Measurements from ENCODE around the gene FAM50B. TPM values are rescaled to one million over a fixed set of nuclear protein-coding genes. Genes with fewer than 3 reads are reported as not detected.

Gene FAM50B
- total and polyA plus RNA-seq, 2 of the 4 experiments (the other 2 are of a cell fraction) = 4.1 to 7.4 TPM

DNA sequence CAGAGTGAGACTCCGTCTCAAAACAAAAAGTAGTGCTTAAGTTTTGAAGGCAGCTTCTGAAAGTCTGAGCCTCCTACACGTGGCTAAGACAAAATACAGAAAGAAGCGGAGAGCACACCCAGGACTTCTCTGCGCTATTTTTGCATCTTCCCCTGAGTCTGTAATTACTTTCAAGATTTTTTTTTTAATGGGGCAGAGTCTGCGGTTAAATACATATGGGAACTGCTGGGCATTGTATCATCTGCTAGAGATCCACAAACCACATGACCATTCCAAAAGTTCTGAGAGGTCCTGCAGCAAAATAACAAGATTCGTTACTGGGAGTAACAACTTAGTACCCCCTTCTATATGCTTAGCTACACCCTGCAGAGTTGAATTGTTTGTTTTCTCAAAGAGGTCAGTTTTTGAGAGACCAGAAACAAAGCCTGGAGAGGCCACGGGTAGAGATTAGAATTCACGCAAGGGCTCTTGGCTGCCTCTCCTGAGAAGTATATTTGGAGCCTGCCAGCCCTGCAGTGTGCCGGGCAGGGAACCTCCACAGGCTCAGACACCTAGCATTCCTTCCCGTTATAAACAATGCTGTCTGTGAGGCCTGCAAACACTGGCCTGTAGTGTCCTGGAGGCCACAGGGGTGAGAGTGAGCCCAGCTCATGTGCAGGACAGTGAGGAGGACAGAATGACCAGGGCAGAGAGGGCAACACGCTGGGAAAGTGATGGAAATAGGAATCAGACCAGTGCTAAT, 48.2 kb upstream of the FAM50B start:
- Histone ChIP-seq H3K14ac (replicated peaks; ENCODE audit: low read depth, low read length) (peak overlapping the region; percentile 73), H3K4ac (ENCODE audit: low read depth, low read length) (peak overlapping the region; percentile 87), H3K79me1 (ENCODE audit: low read depth in 1 of 2, low read length in 2 of 2) (peaks cover 0 to 6% of the 10 kb centered on the region in 2 experiments; a peak in 1 of 4 replicates), H2BK120ac (ENCODE audit: low read depth, low read length) (peak overlapping the region; percentile 89), H2AFZ (replicated peaks; ENCODE audit: low read length, poor library complexity) (peak overlapping the region; percentile 83), H3K4me2 (ENCODE audit: low read depth, low read length) (no peak overlapping the region), H2BK5ac (ENCODE audit: low read depth, low read length, poor library complexity, severe bottlenecking) (peak overlapping the region; percentile 9), H2AK9ac (replicated peaks; ENCODE audit: low read depth, low read length, poor library complexity) (peak overlapping the region; percentile 57), H3K23ac (ENCODE audit: low read depth, low read length) (peak overlapping the region; percentile 62), H3K9me3 (ENCODE audit: control insufficient read depth, insufficient read depth, low read length) (no peaks in the 10 kb centered on the region), H2BK15ac (ENCODE audit: low read depth, low read length) (peak overlapping the region; percentile 96; the same call in 2 of the 3 replicates), H4K8ac (ENCODE audit: low read depth in 2 of 2, low read length in 2 of 2) (peak overlapping the region in 1 of 2 experiments; percentile 84; a peak in 2 of 4 replicates), H4K5ac (ENCODE audit: low read depth, low read length) (peak overlapping the region; percentile 27; the same call in 1 of the 2 replicates), H3K27ac (ENCODE audit: insufficient read depth, low read length) (0 out of 2 replicates have a peak overlapping the region, but pooled peaks have one; percentile 4), H4K20me1 (ENCODE audit: insufficient read depth, low read length) (no peaks in the 10 kb centered on the region), H2AK5ac (ENCODE audit: low read depth, low read length) (peak overlapping the region; percentile 74), H3K4me3 (ENCODE audit: insufficient read depth, low read depth, low read length) (no peak overlapping the region), H2BK20ac (ENCODE audit: low read depth, low read length) (peak overlapping the region; percentile 82), H3K27me3 (ENCODE audit: control insufficient read depth, insufficient read depth, low read length) (no peaks in the 10 kb centered on the region), H3K56ac (ENCODE audit: extremely low read depth, insufficient read depth, low read length) (no peak overlapping the region), H3K9me1 (ENCODE audit: insufficient read depth, low read length) (peaks cover 33% of the 10 kb centered on the region), H3K9ac (ENCODE audit: low read depth, low read length) (no peak overlapping the region; the same call in 1 of the 2 replicates), H3K36me3 (ENCODE audit: control insufficient read depth, insufficient read depth, low read length) (no peaks in the 10 kb centered on the region), H4K91ac (ENCODE audit: insufficient read depth, low read depth, low read length) (peak overlapping the region; percentile 78), H3K4me1 (ENCODE audit: control insufficient read depth, insufficient read depth, low read length) (peaks cover 26% of the 10 kb centered on the region), H3K18ac (ENCODE audit: low read depth, low read length) (peak overlapping the region; percentile 47)
- DNase-seq = no peak
- BruUV-seq (replicated peaks) = no TSS peak
- POLR2A ChIA-PET (ENCODE audit: unreplicated experiment) = no interaction called here
- in situ Hi-C loops (cut with MboI; ENCODE audit: low sequenced_read_pairs) = loop anchor here (10.0 kb wide), 1 partner anchor 46 kb away; the partner anchor contains the start of gene PXDC1
- WGBS, 2 experiments (ENCODE audit: extremely low coverage in 2 of 2, insufficient read length in 1 of 2) = 80% methylated on average over 3 of the region's 11 CpGs; no CpG with 5 or more reads in 1 of the 2 experiments
- intact Hi-C loops (cut with micrococcal nuclease) = no loop called here
- dilution Hi-C loops (cut with HindIII; ENCODE audit: low sequenced_read_pairs, unreplicated experiment) = no loop called here
- CTCF ChIA-PET = interaction anchor here (0.6 kb wide), 1 partner anchor 48 kb away, joined by 3 read pairs; the partner anchor contains the start of gene FAM50B
- ATAC-seq (ENCODE audit: low read depth) = 0 out of 2 replicates have a peak, but pooled peaks have one; percentile 5
- TF ChIP-seq MXI1 (IDR thresholded peaks at IDR 0.05; ENCODE audit: borderline replicate concordance, low read depth, low read length) (no peak), RCOR1 (IDR thresholded peaks at IDR 0.05; ENCODE audit: insufficient replicate concordance, low read length) (no peak), FOS (IDR thresholded peaks at IDR 0.05; ENCODE audit: low read depth, low read length) (no peak), RFX5 (IDR thresholded peaks at IDR 0.05; ENCODE audit: low read depth, low read length) (no peak), CHD1 (IDR thresholded peaks at IDR 0.05; ENCODE audit: low read depth, low read length) (no peak), RAD21 (IDR thresholded peaks at IDR 0.05; ENCODE audit: low read length) (no peak)
- TF ChIP-seq, protein P1, sequence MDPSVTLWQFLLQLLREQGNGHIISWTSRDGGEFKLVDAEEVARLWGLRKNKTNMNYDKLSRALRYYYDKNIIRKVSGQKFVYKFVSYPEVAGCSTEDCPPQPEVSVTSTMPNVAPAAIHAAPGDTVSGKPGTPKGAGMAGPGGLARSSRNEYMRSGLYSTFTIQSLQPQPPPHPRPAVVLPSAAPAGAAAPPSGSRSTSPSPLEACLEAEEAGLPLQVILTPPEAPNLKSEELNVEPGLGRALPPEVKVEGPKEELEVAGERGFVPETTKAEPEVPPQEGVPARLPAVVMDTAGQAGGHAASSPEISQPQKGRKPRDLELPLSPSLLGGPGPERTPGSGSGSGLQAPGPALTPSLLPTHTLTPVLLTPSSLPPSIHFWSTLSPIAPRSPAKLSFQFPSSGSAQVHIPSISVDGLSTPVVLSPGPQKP (IDR thresholded peaks at IDR 0.05; ENCODE audit: borderline replicate concordance, low read depth, low read length) = no peak
- TF ChIP-seq, protein P2, sequence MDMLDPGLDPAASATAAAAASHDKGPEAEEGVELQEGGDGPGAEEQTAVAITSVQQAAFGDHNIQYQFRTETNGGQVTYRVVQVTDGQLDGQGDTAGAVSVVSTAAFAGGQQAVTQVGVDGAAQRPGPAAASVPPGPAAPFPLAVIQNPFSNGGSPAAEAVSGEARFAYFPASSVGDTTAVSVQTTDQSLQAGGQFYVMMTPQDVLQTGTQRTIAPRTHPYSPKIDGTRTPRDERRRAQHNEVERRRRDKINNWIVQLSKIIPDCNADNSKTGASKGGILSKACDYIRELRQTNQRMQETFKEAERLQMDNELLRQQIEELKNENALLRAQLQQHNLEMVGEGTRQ (IDR thresholded peaks at IDR 0.05; ENCODE audit: low read depth, low read length) = no peak
- TF ChIP-seq, protein P3, sequence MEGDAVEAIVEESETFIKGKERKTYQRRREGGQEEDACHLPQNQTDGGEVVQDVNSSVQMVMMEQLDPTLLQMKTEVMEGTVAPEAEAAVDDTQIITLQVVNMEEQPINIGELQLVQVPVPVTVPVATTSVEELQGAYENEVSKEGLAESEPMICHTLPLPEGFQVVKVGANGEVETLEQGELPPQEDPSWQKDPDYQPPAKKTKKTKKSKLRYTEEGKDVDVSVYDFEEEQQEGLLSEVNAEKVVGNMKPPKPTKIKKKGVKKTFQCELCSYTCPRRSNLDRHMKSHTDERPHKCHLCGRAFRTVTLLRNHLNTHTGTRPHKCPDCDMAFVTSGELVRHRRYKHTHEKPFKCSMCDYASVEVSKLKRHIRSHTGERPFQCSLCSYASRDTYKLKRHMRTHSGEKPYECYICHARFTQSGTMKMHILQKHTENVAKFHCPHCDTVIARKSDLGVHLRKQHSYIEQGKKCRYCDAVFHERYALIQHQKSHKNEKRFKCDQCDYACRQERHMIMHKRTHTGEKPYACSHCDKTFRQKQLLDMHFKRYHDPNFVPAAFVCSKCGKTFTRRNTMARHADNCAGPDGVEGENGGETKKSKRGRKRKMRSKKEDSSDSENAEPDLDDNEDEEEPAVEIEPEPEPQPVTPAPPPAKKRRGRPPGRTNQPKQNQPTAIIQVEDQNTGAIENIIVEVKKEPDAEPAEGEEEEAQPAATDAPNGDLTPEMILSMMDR (conservative IDR thresholded peaks at IDR 0.05; ENCODE audit: low read depth, low read length) = no peak

Data from IMR-90 (cell line).